Measurements from ENCODE around the gene SYT9. TPM values are rescaled to one million over a fixed set of nuclear protein-coding genes. Genes with fewer than 3 reads are reported as not detected.

The SYT9 gene
- total and polyA plus RNA-seq, 10 of the 15 experiments (the other 5 are each of a cell fraction or from before 2014, with no cell fraction given): 0.03 TPM; not detected in 9

DNA sequence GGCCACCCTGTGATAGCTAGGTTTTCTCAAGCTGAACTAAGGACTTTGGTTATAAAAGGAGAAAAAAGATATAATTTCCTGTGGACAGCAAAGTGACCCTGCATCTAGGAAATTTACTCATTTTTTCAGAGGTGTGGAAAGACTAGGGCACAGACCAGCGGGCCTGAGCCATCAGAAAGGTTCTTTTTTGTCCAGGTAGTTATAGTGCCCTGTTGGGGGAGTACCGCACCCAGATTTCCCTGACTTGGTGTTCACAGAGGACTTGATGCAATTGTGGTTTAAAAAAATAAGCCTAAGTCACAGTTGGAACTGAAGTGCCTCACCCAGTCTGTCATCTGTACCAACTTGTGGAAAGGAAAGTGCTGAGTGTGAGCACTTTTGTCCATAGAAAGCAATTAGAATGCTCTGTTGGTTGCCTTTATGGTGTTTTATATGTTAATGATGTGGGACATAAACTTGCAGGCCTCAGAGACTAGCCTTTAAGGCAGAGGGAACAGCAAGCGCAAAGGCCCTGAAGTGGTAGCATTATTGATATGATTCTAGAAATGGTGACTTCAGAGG is 3.1 kb downstream of the SYT9 start:
- H3K9ac ChIP-seq (ENCODE audit: control insufficient read depth, insufficient read depth, low read length): no peak overlapping the region
- 49% methylated on average over 3 of the region's 3 CpGs for WGBS (ENCODE audit: insufficient coverage, insufficient replicate concordance, low lambda C conversion rate, missing lambda C conversion rate)
- POLR2A ChIA-PET: no interaction called here
- no TSS peak for BruUV-seq (replicated peaks)
- DNase-seq (ENCODE audit: low read depth, low spot score) (no peak), FAIRE-seq (no peak), ATAC-seq (no peak)
- H3K36me3 ChIP-seq (ENCODE audit: control insufficient read depth in 2 of 2, insufficient read depth in 2 of 2, low read length in 1 of 2): no peaks in the 10 kb centered on the region
- H3K4me3 ChIP-seq: no peak overlapping the region
- RAD21 ChIA-PET (ENCODE audit: unreplicated experiment): no interaction called here
- no peak for TF ChIP-seq SUPT20H (IDR thresholded peaks at IDR 0.05; ENCODE audit: borderline replicate concordance, control insufficient read depth, low read depth, low read length)
- no peak for TF ChIP-seq ETV6 (conservative IDR thresholded peaks at IDR 0.05 in 1 of 2, IDR thresholded peaks at IDR 0.05 in 1 of 2; ENCODE audit: borderline replicate concordance in 1 of 2, low read depth in 1 of 2)
- TF ChIP-seq, protein P1, sequence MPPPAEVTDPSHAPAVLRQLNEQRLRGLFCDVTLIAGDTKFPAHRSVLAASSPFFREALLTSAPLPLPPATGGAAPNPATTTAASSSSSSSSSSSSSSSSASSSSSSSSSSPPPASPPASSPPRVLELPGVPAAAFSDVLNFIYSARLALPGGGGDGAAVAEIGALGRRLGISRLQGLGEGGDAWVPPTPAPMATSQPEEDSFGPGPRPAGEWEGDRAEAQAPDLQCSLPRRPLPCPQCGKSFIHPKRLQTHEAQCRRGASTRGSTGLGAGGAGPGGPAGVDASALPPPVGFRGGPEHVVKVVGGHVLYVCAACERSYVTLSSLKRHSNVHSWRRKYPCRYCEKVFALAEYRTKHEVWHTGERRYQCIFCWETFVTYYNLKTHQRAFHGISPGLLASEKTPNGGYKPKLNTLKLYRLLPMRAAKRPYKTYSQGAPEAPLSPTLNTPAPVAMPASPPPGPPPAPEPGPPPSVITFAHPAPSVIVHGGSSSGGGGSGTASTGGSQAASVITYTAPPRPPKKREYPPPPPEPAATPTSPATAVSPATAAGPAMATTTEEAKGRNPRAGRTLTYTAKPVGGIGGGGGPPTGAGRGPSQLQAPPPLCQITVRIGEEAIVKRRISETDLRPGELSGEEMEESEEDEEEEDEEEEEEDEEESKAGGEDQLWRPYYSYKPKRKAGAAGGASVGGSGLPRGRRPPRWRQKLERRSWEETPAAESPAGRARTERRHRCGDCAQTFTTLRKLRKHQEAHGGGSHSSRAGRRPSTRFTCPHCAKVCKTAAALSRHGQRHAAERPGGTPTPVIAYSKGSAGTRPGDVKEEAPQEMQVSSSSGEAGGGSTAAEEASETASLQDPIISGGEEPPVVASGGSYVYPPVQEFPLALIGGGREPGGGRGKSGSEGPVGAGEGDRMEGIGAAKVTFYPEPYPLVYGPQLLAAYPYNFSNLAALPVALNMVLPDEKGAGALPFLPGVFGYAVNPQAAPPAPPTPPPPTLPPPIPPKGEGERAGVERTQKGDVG (CRISPR knock-in tag; IDR thresholded peaks at IDR 0.05): no peak
- no peak for TF ChIP-seq IKZF1 (conservative IDR thresholded peaks at IDR 0.05)
- no peak for TF ChIP-seq RELA (IDR thresholded peaks at IDR 0.05; ENCODE audit: borderline replicate concordance, partially characterized antibody)
- TF ChIP-seq, protein P2, sequence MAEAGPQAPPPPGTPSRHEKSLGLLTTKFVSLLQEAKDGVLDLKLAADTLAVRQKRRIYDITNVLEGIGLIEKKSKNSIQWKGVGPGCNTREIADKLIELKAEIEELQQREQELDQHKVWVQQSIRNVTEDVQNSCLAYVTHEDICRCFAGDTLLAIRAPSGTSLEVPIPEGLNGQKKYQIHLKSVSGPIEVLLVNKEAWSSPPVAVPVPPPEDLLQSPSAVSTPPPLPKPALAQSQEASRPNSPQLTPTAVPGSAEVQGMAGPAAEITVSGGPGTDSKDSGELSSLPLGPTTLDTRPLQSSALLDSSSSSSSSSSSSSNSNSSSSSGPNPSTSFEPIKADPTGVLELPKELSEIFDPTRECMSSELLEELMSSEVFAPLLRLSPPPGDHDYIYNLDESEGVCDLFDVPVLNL (IDR thresholded peaks at IDR 0.05; ENCODE audit: low read depth, low read length): no peak
- no peak for TF ChIP-seq POU2F2 (IDR thresholded peaks at IDR 0.05; ENCODE audit: borderline replicate concordance, low read depth, low read length)
- TF ChIP-seq CBX5 (IDR thresholded peaks at IDR 0.05; ENCODE audit: low read depth): no peak
- TF ChIP-seq CBX3 (IDR thresholded peaks at IDR 0.05; ENCODE audit: borderline replicate concordance, low read depth): no peak
- no peak for TF ChIP-seq NR2C1 (IDR thresholded peaks at IDR 0.05)
- no peak for TF ChIP-seq ZNF24 (IDR thresholded peaks at IDR 0.05)
- TF ChIP-seq HCFC1 (IDR thresholded peaks at IDR 0.05; ENCODE audit: low read length): no peak
- no peak for TF ChIP-seq SMAD5 (IDR thresholded peaks at IDR 0.05; ENCODE audit: low read depth)
- TF ChIP-seq POLR2AphosphoS2 (IDR thresholded peaks at IDR 0.05; ENCODE audit: low read depth, low read length): no peak
- TF ChIP-seq, protein P3, sequence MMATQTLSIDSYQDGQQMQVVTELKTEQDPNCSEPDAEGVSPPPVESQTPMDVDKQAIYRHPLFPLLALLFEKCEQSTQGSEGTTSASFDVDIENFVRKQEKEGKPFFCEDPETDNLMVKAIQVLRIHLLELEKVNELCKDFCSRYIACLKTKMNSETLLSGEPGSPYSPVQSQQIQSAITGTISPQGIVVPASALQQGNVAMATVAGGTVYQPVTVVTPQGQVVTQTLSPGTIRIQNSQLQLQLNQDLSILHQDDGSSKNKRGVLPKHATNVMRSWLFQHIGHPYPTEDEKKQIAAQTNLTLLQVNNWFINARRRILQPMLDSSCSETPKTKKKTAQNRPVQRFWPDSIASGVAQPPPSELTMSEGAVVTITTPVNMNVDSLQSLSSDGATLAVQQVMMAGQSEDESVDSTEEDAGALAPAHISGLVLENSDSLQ (IDR thresholded peaks at IDR 0.05): no peak
- TF ChIP-seq RB1 (IDR thresholded peaks at IDR 0.05; ENCODE audit: borderline replicate concordance): no peak
- no peaks in the 10 kb centered on the region for H4K20me1 ChIP-seq (ENCODE audit: control insufficient read depth, insufficient read depth)
- H3K79me2 ChIP-seq (ENCODE audit: control insufficient read depth, insufficient read depth, low read length): no peaks in the 10 kb centered on the region
- no peaks in the 10 kb centered on the region for H3K9me3 ChIP-seq (replicated peaks; ENCODE audit: control insufficient read depth, insufficient read depth, low read length)
- H3K4me1 ChIP-seq (ENCODE audit: control insufficient read depth, insufficient read depth, low read length): no peaks in the 10 kb centered on the region
- peaks cover 8 to 20% of the 10 kb centered on the region in 2 experiments for H3K27me3 ChIP-seq (replicated peaks in 1 of 2; ENCODE audit: control insufficient read depth in 2 of 2, insufficient read depth in 2 of 2, low read length in 1 of 2)
- no peak overlapping the region for H2AFZ ChIP-seq (ENCODE audit: control insufficient read depth, low read depth, low read length)
- no peak overlapping the region for H3K27ac ChIP-seq (ENCODE audit: control insufficient read depth, insufficient read depth)
- H3K4me2 ChIP-seq (ENCODE audit: control insufficient read depth, insufficient read depth): no peak overlapping the region
- intact Hi-C loops (cut with micrococcal nuclease; ENCODE audit: unreplicated experiment) (no loop called here), in situ Hi-C loops (cut with MboI) (no loop called here)
- CTCF ChIA-PET: no interaction called here
- SMC1A ChIA-PET (ENCODE audit: uncharacterized antibody, unreplicated experiment): no interaction called here

Measured in GM12878 (cell line).